DND-41 (cell line): ENCODE data around the gene USP10.

ENCODE experiments used
- CTCF ChIP-seq: IDR thresholded peaks from 2 replicates; pipeline ENCODE4 v1.5.1; 2012; ENCODE audit warnings: borderline replicate concordance, low read length, moderate library complexity, mild to moderate bottlenecking; ENCODE audit not compliant: poor library complexity, severe bottlenecking; ENCODE audit errors: extremely low read depth
- EZH2 ChIP-seq: IDR thresholded peaks from 3 replicates; pipeline ENCODE4 v1.6.1; 2012; ENCODE audit warnings: borderline replicate concordance, low read depth, mild to moderate bottlenecking, moderate library complexity, low read length, inconsistent platforms; ENCODE audit not compliant: severe bottlenecking

GRCh38 chr16:84690088-84690819 lies 9.5 kb upstream of the USP10 start:
- TF ChIP-seq CTCF (no peak), EZH2 (no peak)
